Measurements from ENCODE around the gene RNF220.

Gene RNF220

DNA sequence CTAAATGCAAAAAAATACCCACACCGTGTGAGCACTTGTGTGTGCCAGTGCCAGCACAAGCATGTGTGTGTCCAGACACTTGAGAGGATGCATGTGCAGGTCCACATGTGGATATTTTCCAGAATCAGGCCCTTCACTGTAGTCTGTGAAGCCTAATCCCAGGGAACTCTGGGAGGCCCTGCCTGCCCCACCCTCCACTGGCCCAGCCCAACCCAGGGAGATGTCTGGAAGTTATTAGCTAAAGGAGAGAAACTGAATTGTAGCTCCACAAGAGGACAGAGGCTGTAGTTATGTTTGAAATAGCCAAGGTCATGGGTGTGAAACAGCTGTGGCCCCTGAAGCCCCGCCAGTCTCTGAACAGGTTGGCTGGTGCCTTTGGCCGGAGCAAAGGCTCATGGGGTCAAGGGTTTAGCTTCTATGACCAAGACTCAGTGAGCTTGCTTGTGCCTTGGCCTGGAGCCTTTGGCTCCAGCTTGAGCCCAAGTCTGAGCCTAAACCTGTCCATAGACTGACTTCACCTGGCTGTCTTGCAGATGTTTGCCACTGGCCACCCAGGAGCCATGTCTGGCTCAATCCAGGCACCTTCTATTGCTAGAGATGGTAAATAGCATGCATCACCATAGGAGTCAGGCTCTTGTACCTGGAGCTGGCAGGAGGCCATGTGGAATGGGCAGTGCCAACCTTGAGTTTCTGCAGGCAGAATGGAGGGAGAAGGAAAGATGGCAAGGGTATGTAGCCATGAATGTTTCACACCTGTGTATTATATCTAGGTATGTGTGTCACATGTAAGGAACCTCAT is 199.3 kb downstream of the RNF220 start:
- no peak overlapping the region for H3K4ac ChIP-seq (ENCODE audit: low read depth, low read length)
- H2BK12ac ChIP-seq (ENCODE audit: low read length), result no peak overlapping the region
- H3K4me2 ChIP-seq (ENCODE audit: low read length), result no peak overlapping the region
- H2BK5ac ChIP-seq (ENCODE audit: low read depth, low read length, poor library complexity), result no peak overlapping the region
- no peak overlapping the region for H4K8ac ChIP-seq (ENCODE audit: low read depth, low read length)
- no peak overlapping the region for H2BK120ac ChIP-seq (ENCODE audit: insufficient read depth, low read length, poor library complexity)
- no peak overlapping the region for H3K23ac ChIP-seq (ENCODE audit: low read length)
- H3K4me1 ChIP-seq (ENCODE audit: control insufficient read depth in 1 of 2, insufficient read depth in 2 of 2, low read length in 2 of 2), result no peaks in the 10 kb centered on the region
- H3K27ac ChIP-seq (ENCODE audit: low read depth, low read length), result no peak overlapping the region
- H4K91ac ChIP-seq (ENCODE audit: low read depth, low read length), result no peak overlapping the region
- no peaks in the 10 kb centered on the region for H3K79me1 ChIP-seq (ENCODE audit: low read length)
- H3K79me2 ChIP-seq (ENCODE audit: control insufficient read depth, insufficient read depth, low read length, poor library complexity), result no peaks in the 10 kb centered on the region
- H3K36me3 ChIP-seq (ENCODE audit: control insufficient read depth in 1 of 2, insufficient read depth in 2 of 2, low read length in 2 of 2), result no peaks in the 10 kb centered on the region
- H2AFZ ChIP-seq (ENCODE audit: insufficient read depth, low read length, poor library complexity), result no peak overlapping the region
- no peaks in the 10 kb centered on the region for H3K27me3 ChIP-seq (ENCODE audit: insufficient read depth, low read length)
- H3K14ac ChIP-seq (ENCODE audit: low read length), result no peak overlapping the region
- no CpG with 5 or more reads among the region's 3 CpGs for WGBS (ENCODE audit: extremely low coverage, insufficient coverage, insufficient read length)
- no peak overlapping the region for H3K18ac ChIP-seq (ENCODE audit: low read length)
- H3K4me3 ChIP-seq (ENCODE audit: low read depth, low read length), result no peak overlapping the region
- DNase-seq, result no peak
- peak overlapping the region; percentile 61 for H3K9ac ChIP-seq (ENCODE audit: low read length)
- no peaks in the 10 kb centered on the region for H3K9me3 ChIP-seq (ENCODE audit: insufficient read depth, low read depth, low read length)
- H2AK5ac ChIP-seq (ENCODE audit: low read length), result no peak overlapping the region
- H4K12ac ChIP-seq (ENCODE audit: low read depth, low read length), result no peak overlapping the region

DNA sequence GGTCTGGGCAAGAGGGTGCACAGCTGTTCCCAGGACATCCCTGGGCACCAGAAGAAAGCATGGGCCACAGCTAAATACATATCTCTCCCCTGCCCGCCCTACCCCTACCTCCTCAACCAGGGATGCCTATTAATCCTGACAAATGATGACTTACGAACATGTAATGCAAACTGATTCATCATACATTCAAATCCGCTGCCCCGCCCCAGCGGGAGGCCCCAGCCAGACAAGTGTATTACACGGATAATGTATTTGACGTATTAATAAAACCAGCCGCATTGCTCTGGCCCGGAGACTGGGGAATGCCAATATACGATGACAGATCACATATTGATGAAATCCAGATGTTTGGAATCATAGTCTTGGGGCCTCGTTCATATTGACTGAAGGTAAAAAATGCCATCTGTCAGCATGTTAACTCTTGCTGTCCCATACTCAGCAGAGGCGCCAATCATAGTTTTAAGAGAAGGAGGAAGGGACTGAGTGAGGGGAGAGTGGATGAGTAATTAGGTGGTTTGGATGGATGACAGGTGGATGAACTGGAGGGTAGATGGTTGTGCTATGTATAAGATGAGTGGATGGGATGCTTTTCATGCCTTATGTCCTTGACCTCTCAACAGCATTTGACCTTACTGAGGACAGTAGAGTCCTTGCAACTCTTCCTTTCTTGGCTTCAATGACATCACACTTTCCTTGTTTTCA is 201.0 kb downstream of the RNF220 start:
- H3K4me1 ChIP-seq (ENCODE audit: control insufficient read depth in 1 of 2, insufficient read depth in 2 of 2, low read length in 2 of 2), result no peaks in the 10 kb centered on the region
- no peak for DNase-seq
- no peak overlapping the region for H2BK120ac ChIP-seq (ENCODE audit: insufficient read depth, low read length, poor library complexity)
- H3K79me2 ChIP-seq (ENCODE audit: control insufficient read depth, insufficient read depth, low read length, poor library complexity), result no peaks in the 10 kb centered on the region
- H3K18ac ChIP-seq (ENCODE audit: low read length), result no peak overlapping the region
- H3K4me2 ChIP-seq (ENCODE audit: low read length), result no peak overlapping the region
- H3K4me3 ChIP-seq (ENCODE audit: low read depth, low read length), result no peak overlapping the region
- no peak overlapping the region for H3K9ac ChIP-seq (ENCODE audit: low read length)
- no peak overlapping the region for H4K8ac ChIP-seq (ENCODE audit: low read depth, low read length)
- H3K14ac ChIP-seq (ENCODE audit: low read length), result no peak overlapping the region
- H3K23ac ChIP-seq (ENCODE audit: low read length), result no peak overlapping the region
- no peaks in the 10 kb centered on the region for H3K79me1 ChIP-seq (ENCODE audit: low read length)
- no peak overlapping the region for H2AFZ ChIP-seq (ENCODE audit: insufficient read depth, low read length, poor library complexity)
- no CpG with 5 or more reads among the region's 12 CpGs for WGBS (ENCODE audit: extremely low coverage, insufficient coverage, insufficient read length)
- no peak overlapping the region for H2AK5ac ChIP-seq (ENCODE audit: low read length)
- H3K36me3 ChIP-seq (ENCODE audit: control insufficient read depth in 1 of 2, insufficient read depth in 2 of 2, low read length in 2 of 2), result no peaks in the 10 kb centered on the region
- H2BK12ac ChIP-seq (ENCODE audit: low read length), result no peak overlapping the region
- H3K27ac ChIP-seq (ENCODE audit: low read depth, low read length), result no peak overlapping the region
- H4K12ac ChIP-seq (ENCODE audit: low read depth, low read length), result no peak overlapping the region
- no peak overlapping the region for H2BK5ac ChIP-seq (ENCODE audit: low read depth, low read length, poor library complexity)
- no peaks in the 10 kb centered on the region for H3K27me3 ChIP-seq (ENCODE audit: insufficient read depth, low read length)
- H3K9me3 ChIP-seq (ENCODE audit: insufficient read depth, low read depth, low read length), result no peaks in the 10 kb centered on the region
- H4K91ac ChIP-seq (ENCODE audit: low read depth, low read length), result no peak overlapping the region
- no peak overlapping the region for H3K4ac ChIP-seq (ENCODE audit: low read depth, low read length)

DNA sequence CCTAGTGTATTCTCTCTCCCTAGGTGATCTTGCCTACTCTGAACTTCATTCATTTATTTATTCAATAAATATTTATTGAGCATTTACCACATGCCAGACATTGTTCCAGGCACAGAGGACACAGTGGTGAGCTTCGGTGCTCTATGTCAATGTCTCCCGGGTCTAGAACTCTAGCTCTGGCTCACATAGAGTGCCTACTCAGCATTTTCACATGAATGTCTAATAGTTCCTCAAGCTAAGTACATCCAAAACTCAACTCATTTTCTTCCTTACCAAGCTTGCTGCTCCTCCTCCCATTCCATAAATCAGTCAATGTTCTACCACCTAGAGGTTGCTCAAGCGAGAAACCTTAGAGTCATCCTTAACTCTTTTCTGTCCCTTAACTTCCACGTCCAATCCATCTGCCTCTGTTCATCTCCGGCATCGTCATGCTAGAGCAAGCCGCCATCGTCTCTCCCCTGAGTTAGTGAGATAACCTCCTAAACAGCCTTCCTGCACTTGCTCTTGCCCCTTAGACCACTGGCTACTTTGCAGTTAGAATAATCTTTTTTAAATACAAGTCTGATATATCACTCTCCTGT is 201.7 kb downstream of the RNF220 start:
- DNase-seq, result no peak
- H3K4me3 ChIP-seq (ENCODE audit: low read depth, low read length), result no peak overlapping the region
- no peak overlapping the region for H4K8ac ChIP-seq (ENCODE audit: low read depth, low read length)
- H3K79me1 ChIP-seq (ENCODE audit: low read length), result no peaks in the 10 kb centered on the region
- H3K27ac ChIP-seq (ENCODE audit: low read depth, low read length), result no peak overlapping the region
- no peak overlapping the region for H4K12ac ChIP-seq (ENCODE audit: low read depth, low read length)
- H2BK120ac ChIP-seq (ENCODE audit: insufficient read depth, low read length, poor library complexity), result no peak overlapping the region
- H3K23ac ChIP-seq (ENCODE audit: low read length), result no peak overlapping the region
- no peaks in the 10 kb centered on the region for H3K4me1 ChIP-seq (ENCODE audit: control insufficient read depth in 1 of 2, insufficient read depth in 2 of 2, low read length in 2 of 2)
- no peak overlapping the region for H2AFZ ChIP-seq (ENCODE audit: insufficient read depth, low read length, poor library complexity)
- no peaks in the 10 kb centered on the region for H3K9me3 ChIP-seq (ENCODE audit: insufficient read depth, low read depth, low read length)
- H3K14ac ChIP-seq (ENCODE audit: low read length), result no peak overlapping the region
- H3K36me3 ChIP-seq (ENCODE audit: control insufficient read depth in 1 of 2, insufficient read depth in 2 of 2, low read length in 2 of 2), result no peaks in the 10 kb centered on the region
- no CpG with 5 or more reads among the region's 8 CpGs for WGBS (ENCODE audit: extremely low coverage, insufficient coverage, insufficient read length)
- H3K27me3 ChIP-seq (ENCODE audit: insufficient read depth, low read length), result no peaks in the 10 kb centered on the region
- no peak overlapping the region for H2BK12ac ChIP-seq (ENCODE audit: low read length)
- H2AK5ac ChIP-seq (ENCODE audit: low read length), result no peak overlapping the region
- H3K4ac ChIP-seq (ENCODE audit: low read depth, low read length), result no peak overlapping the region
- H3K4me2 ChIP-seq (ENCODE audit: low read length), result no peak overlapping the region
- no peak overlapping the region for H3K18ac ChIP-seq (ENCODE audit: low read length)
- H4K91ac ChIP-seq (ENCODE audit: low read depth, low read length), result no peak overlapping the region
- H3K9ac ChIP-seq (ENCODE audit: low read length), result no peak overlapping the region
- no peak overlapping the region for H2BK5ac ChIP-seq (ENCODE audit: low read depth, low read length, poor library complexity)
- H3K79me2 ChIP-seq (ENCODE audit: control insufficient read depth, insufficient read depth, low read length, poor library complexity), result no peaks in the 10 kb centered on the region

DNA sequence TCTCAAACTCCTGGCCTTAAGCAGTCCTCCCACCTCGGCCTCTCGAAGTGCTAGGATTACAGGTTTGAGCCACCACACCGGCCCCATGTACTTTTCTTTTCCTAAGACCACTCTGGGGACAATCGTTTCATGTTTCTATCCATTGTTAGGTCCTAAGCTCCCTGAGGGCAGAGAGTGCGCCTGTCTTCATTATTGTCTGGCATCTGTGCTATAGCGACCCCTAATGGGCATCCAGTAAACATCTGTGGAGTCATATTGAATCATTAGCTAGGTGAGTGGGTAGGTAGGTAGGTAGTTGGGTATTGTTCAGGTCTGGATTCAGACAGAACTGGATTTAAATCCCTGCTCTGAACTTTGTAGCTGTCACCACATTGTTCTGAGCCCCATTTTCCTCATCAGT is 203.1 kb downstream of the RNF220 start:
- Histone ChIP-seq H3K18ac (ENCODE audit: low read length) (no peak overlapping the region), H2AK5ac (ENCODE audit: low read length) (no peak overlapping the region), H4K8ac (ENCODE audit: low read depth, low read length) (no peak overlapping the region), H3K4me1 (ENCODE audit: control insufficient read depth in 1 of 2, insufficient read depth in 2 of 2, low read length in 2 of 2) (no peaks in the 10 kb centered on the region), H3K36me3 (ENCODE audit: control insufficient read depth in 1 of 2, insufficient read depth in 2 of 2, low read length in 2 of 2) (no peaks in the 10 kb centered on the region), H2BK5ac (ENCODE audit: low read depth, low read length, poor library complexity) (no peak overlapping the region), H4K12ac (ENCODE audit: low read depth, low read length) (no peak overlapping the region), H3K4me3 (ENCODE audit: low read depth, low read length) (no peak overlapping the region), H3K9ac (ENCODE audit: low read length) (no peak overlapping the region), H3K79me1 (ENCODE audit: low read length) (no peaks in the 10 kb centered on the region), H3K4ac (ENCODE audit: low read depth, low read length) (no peak overlapping the region), H3K4me2 (ENCODE audit: low read length) (no peak overlapping the region), H4K91ac (ENCODE audit: low read depth, low read length) (no peak overlapping the region), H3K14ac (ENCODE audit: low read length) (no peak overlapping the region), H3K27ac (ENCODE audit: low read depth, low read length) (no peak overlapping the region), H3K27me3 (ENCODE audit: insufficient read depth, low read length) (no peaks in the 10 kb centered on the region), H2BK12ac (ENCODE audit: low read length) (no peak overlapping the region), H2AFZ (ENCODE audit: insufficient read depth, low read length, poor library complexity) (no peak overlapping the region), H3K23ac (ENCODE audit: low read length) (no peak overlapping the region), H3K79me2 (ENCODE audit: control insufficient read depth, insufficient read depth, low read length, poor library complexity) (no peaks in the 10 kb centered on the region), H3K9me3 (ENCODE audit: insufficient read depth, low read depth, low read length) (no peaks in the 10 kb centered on the region), H2BK120ac (ENCODE audit: insufficient read depth, low read length, poor library complexity) (no peak overlapping the region)
- no CpG with 5 or more reads among the region's 6 CpGs for WGBS (ENCODE audit: extremely low coverage, insufficient coverage, insufficient read length)
- DNase-seq, result peak in 1 of 2 donors; percentile 21

All from trophoblast cell (in vitro differentiated cells and primary cell).